SK-N-SH treated with all-trans-retinoic acid at 6 μM for 48 hours (cell line): ENCODE measurements around the gene PYGM.

ENCODE experiments used
- ATAC-seq: fragments of 200-7000 bp; cut with Tn5 transposase; 3 replicates; pipeline ENCODE4 v1.9.1; 2020; ENCODE audit warnings: mild to moderate bottlenecking, moderate library complexity
- ARNTL ChIP-seq: fragments of 450-650 bp; formaldehyde crosslinking; IDR thresholded peaks from 2 replicates; pipeline ENCODE4 v1.5.0; 2020; ENCODE audit warnings: low read depth, mild to moderate bottlenecking, moderate library complexity, borderline replicate concordance
- BACH2 ChIP-seq: fragments of 250-450 bp; sonication (Bioruptor Pico); IDR thresholded peaks from 2 replicates; pipeline ENCODE4 v1.9.0; 2021; ENCODE audit warnings: mild to moderate bottlenecking, borderline replicate concordance
- CREB5 ChIP-seq: fragments of 250-450 bp; sonication (Bioruptor Pico); IDR thresholded peaks from 2 replicates; pipeline ENCODE4 v1.5.1; 2020; ENCODE audit warnings: low read depth, mild to moderate bottlenecking, moderate library complexity
- CSDC2 ChIP-seq: fragments of 250-450 bp; sonication (Bioruptor Pico); IDR thresholded peaks from 2 replicates; pipeline ENCODE4 v1.5.0; 2020; ENCODE audit warnings: mild to moderate bottlenecking, moderate library complexity
- CSRNP3 ChIP-seq: fragments of 250-450 bp; sonication (Bioruptor Pico); IDR thresholded peaks from 2 replicates; pipeline ENCODE4 v1.5.1; 2021; ENCODE audit warnings: mild to moderate bottlenecking, moderate library complexity
- ESRRG ChIP-seq: fragments of 250-450 bp; sonication (Bioruptor Pico); IDR thresholded peaks from 2 replicates; pipeline ENCODE4 v1.6.1; 2021; ENCODE audit warnings: mild to moderate bottlenecking
- GLIS3 ChIP-seq: fragments of 250-450 bp; sonication (Bioruptor Pico); IDR thresholded peaks from 2 replicates; pipeline ENCODE4 v1.5.0; 2020; ENCODE audit warnings: mild to moderate bottlenecking, moderate library complexity
- ISL1 ChIP-seq: fragments of 250-450 bp; sonication (Bioruptor Pico); IDR thresholded peaks from 2 replicates; pipeline ENCODE4 v2.1.2; 2022; ENCODE audit warnings: mild to moderate bottlenecking, moderate library complexity
- OSR1 ChIP-seq: fragments of 250-450 bp; sonication (Bioruptor Pico); IDR thresholded peaks from 2 replicates; pipeline ENCODE4 v1.8.0; 2022; ENCODE audit warnings: moderate library complexity, mild to moderate bottlenecking, inconsistent platforms
- PATZ1 ChIP-seq: fragments of 250-450 bp; sonication (Bioruptor Pico); IDR thresholded peaks from 2 replicates; pipeline ENCODE4 v1.8.0; 2020; ENCODE audit warnings: mild to moderate bottlenecking, moderate library complexity, borderline replicate concordance
- POU6F1 ChIP-seq: fragments of 250-450 bp; sonication (Bioruptor Pico); IDR thresholded peaks from 2 replicates; pipeline ENCODE4 v1.8.0; 2021; ENCODE audit warnings: low read depth, mild to moderate bottlenecking, moderate library complexity, borderline replicate concordance
- PPARA ChIP-seq: fragments of 250-450 bp; sonication (Bioruptor Pico); IDR thresholded peaks from 2 replicates; pipeline ENCODE4 v1.5.0; 2020; ENCODE audit warnings: mild to moderate bottlenecking, borderline replicate concordance
- RARB ChIP-seq: fragments of 250-450 bp; sonication (Bioruptor Pico); IDR thresholded peaks from 2 replicates; pipeline ENCODE4 v1.8.0; 2021; ENCODE audit warnings: mild to moderate bottlenecking, moderate library complexity
- SNAI2 ChIP-seq: fragments of 250-450 bp; sonication (Bioruptor Pico); IDR thresholded peaks from 2 replicates; pipeline ENCODE4 v1.5.0; 2020; ENCODE audit warnings: mild to moderate bottlenecking, moderate library complexity
- TCF4 ChIP-seq: fragments of 250-450 bp; sonication (Bioruptor Pico); IDR thresholded peaks from 2 replicates; pipeline ENCODE4 v1.8.0; 2021; ENCODE audit warnings: mild to moderate bottlenecking, moderate library complexity, borderline replicate concordance
- TOX ChIP-seq: fragments of 250-450 bp; sonication (Bioruptor Pico); IDR thresholded peaks from 2 replicates; pipeline ENCODE4 v1.8.0; 2021; ENCODE audit warnings: mild to moderate bottlenecking, moderate library complexity, borderline replicate concordance
- TSHZ2 ChIP-seq: fragments of 250-450 bp; sonication (Bioruptor Pico); IDR thresholded peaks from 2 replicates; pipeline ENCODE4 v1.5.0; 2020; ENCODE audit warnings: mild to moderate bottlenecking, moderate library complexity
- ZC3H10 ChIP-seq: fragments of 250-450 bp; sonication (Bioruptor Pico); IDR thresholded peaks from 2 replicates; pipeline ENCODE4 v1.5.1; 2021; ENCODE audit warnings: mild to moderate bottlenecking, moderate library complexity
- ZFP3 ChIP-seq: fragments of 250-450 bp; sonication (Bioruptor Pico); IDR thresholded peaks from 2 replicates; pipeline ENCODE4 v1.5.0; 2020; ENCODE audit warnings: mild to moderate bottlenecking, moderate library complexity
- ZFP30 ChIP-seq: fragments of 450-650 bp; formaldehyde crosslinking; IDR thresholded peaks from 2 replicates; pipeline ENCODE4 v1.5.0; 2022; ENCODE audit warnings: mild to moderate bottlenecking, moderate library complexity
- ZNF565 ChIP-seq: fragments of 450-650 bp; formaldehyde crosslinking; conservative IDR thresholded peaks from 2 replicates; pipeline ENCODE4 v1.5.0; 2020; ENCODE audit warnings: low read depth, mild to moderate bottlenecking, moderate library complexity
- ZNF70 ChIP-seq: fragments of 450-650 bp; formaldehyde crosslinking; IDR thresholded peaks from 2 replicates; pipeline ENCODE4 v1.5.0; 2020; ENCODE audit warnings: mild to moderate bottlenecking, moderate library complexity
- ZNF8 ChIP-seq: fragments of 450-650 bp; formaldehyde crosslinking; IDR thresholded peaks from 2 replicates; pipeline ENCODE4 v1.5.0; 2020; ENCODE audit warnings: mild to moderate bottlenecking, moderate library complexity

PYGM gene

GRCh38 chr11:64759722-64760719 is at the start of gene PYGM:
Gene PYGM (minus strand): TSS chr11:64759974. CDS start chr11:64759898, 76 bp downstream.
- peak; percentile 38 for ATAC-seq
- no peak for TF ChIP-seq GLIS3 (CRISPR knock-in tag)
- no peak for TF ChIP-seq ISL1 (CRISPR knock-in tag)
- TF ChIP-seq SNAI2 (CRISPR knock-in tag): no peak
- no peak for TF ChIP-seq TSHZ2 (CRISPR knock-in tag)
- no peak for TF ChIP-seq ESRRG (CRISPR knock-in tag)
- TF ChIP-seq ZFP3: no peak
- TF ChIP-seq POU6F1 (CRISPR knock-in tag): no peak
- TF ChIP-seq TCF4: no peak
- no peak for TF ChIP-seq RARB (CRISPR knock-in tag)
- TF ChIP-seq PPARA: no peak
- no peak for TF ChIP-seq ARNTL (CRISPR knock-in tag)
- no peak for TF ChIP-seq OSR1 (CRISPR knock-in tag)
- no peak for TF ChIP-seq BACH2 (CRISPR knock-in tag)
- no peak for TF ChIP-seq CSRNP3 (CRISPR knock-in tag)
- no peak for TF ChIP-seq TOX
- no peak for TF ChIP-seq CSDC2
- no peak for TF ChIP-seq ZNF565 (CRISPR knock-in tag)

- TF ChIP-seq ZNF8 (CRISPR knock-in tag) (no peak), BACH2 (CRISPR knock-in tag) (no peak), ZFP30 (CRISPR knock-in tag) (no peak)
- ATAC-seq: no peak
Measured at GRCh38 chr11:64805481-64805880, 45.7 kb upstream of the PYGM start.

GRCh38 chr11:64804346-64805210 is 44.8 kb upstream of the PYGM start:
- no peak for ATAC-seq
- TF ChIP-seq PATZ1 (CRISPR knock-in tag): no peak
- TF ChIP-seq ZC3H10 (CRISPR knock-in tag): no peak
- no peak for TF ChIP-seq ZNF70
- no peak for TF ChIP-seq CREB5 (CRISPR knock-in tag)
